HG03039 (cell line): Measurements from ENCODE around the gene SEC61B.

ENCODE experiments used
- ATAC-seq: cut with Tn5 transposase; IDR thresholded peaks from one replicate; pipeline ENCODE4 v1.9.1; 2021; ENCODE audit warnings: mild to moderate bottlenecking, moderate library complexity; ENCODE audit not compliant: unreplicated experiment

SEC61B gene

GRCh38 chr9:99266255-99267023 is 44.4 kb downstream of the SEC61B start:
- peak; percentile 48 for ATAC-seq

GRCh38 chr9:99269416-99269815 is 47.3 kb downstream of the SEC61B start:
- no peak for ATAC-seq

- no peak for ATAC-seq
Observed at GRCh38 chr9:99270491-99270890, 48.4 kb downstream of the SEC61B start.

- ATAC-seq, result no peak
Observed at GRCh38 chr9:99272836-99273235, 50.8 kb downstream of the SEC61B start.

- ATAC-seq, result no peak
Observed at GRCh38 chr9:99274016-99274415, 51.9 kb downstream of the SEC61B start.

GRCh38 chr9:99274495-99274894 is 52.4 kb downstream of the SEC61B start:
- no peak for ATAC-seq
